H9 (cell line): ENCODE measurements around the gene CACNA2D4. TPM values are rescaled to one million over a fixed set of nuclear protein-coding genes. Genes with fewer than 3 reads are reported as not detected.

Experiments used
- DNase-seq: peaks from one replicate; pipeline ENCODE4 v3.0.0-alpha.2; 2017
- H2AFZ ChIP-seq: one replicate; pipeline ENCODE4 v1.6.1; 2013; ENCODE audit warnings: mild to moderate bottlenecking, low read length, control low read depth, moderate library complexity
- H2AK5ac ChIP-seq: 2 replicates; pipeline ENCODE4 v1.6.1; 2013; ENCODE audit warnings: low read length, control low read depth, mixed read lengths; ENCODE audit not compliant: insufficient read length
- H2BK120ac ChIP-seq: one replicate; pipeline ENCODE4 v1.6.1; 2013; ENCODE audit warnings: low read depth, mild to moderate bottlenecking, low read length, control low read depth, inconsistent platforms; ENCODE audit not compliant: poor library complexity, severe bottlenecking
- H2BK12ac ChIP-seq: 2 replicates; pipeline ENCODE4 v1.6.1; 2013; ENCODE audit warnings: low read length, control low read depth, mixed read lengths, low read depth; ENCODE audit not compliant: insufficient read length
- H2BK15ac ChIP-seq: 2 replicates; pipeline ENCODE4 v1.6.1; 2013; ENCODE audit warnings: low read depth, low read length, control low read depth
- H2BK20ac ChIP-seq: one replicate; pipeline ENCODE4 v1.6.1; 2013; ENCODE audit warnings: low read depth, mild to moderate bottlenecking, low read length, control low read depth, inconsistent platforms; ENCODE audit not compliant: poor library complexity, severe bottlenecking
- H2BK5ac ChIP-seq: 2 replicates; pipeline ENCODE4 v1.6.1; 2013; ENCODE audit warnings: low read length, control low read depth, mixed read lengths; ENCODE audit not compliant: insufficient read length
- H3K14ac ChIP-seq: 2 replicates; pipeline ENCODE4 v1.6.1; 2013; ENCODE audit warnings: low read length, control low read depth; ENCODE audit not compliant: insufficient read depth
- H3K18ac ChIP-seq: 2 replicates; pipeline ENCODE4 v1.6.1; 2013; ENCODE audit warnings: low read depth, mild to moderate bottlenecking, mixed read lengths, low read length, control low read depth; ENCODE audit not compliant: insufficient read length
- H3K23ac ChIP-seq: 2 replicates; pipeline ENCODE4 v1.6.1; 2013; ENCODE audit warnings: low read length, control low read depth, mixed read lengths, low read depth; ENCODE audit not compliant: insufficient read length
- H3K23me2 ChIP-seq: 2 replicates; pipeline ENCODE4 v1.6.1; 2013; ENCODE audit warnings: low read depth, mild to moderate bottlenecking, mixed read lengths, low read length, control low read depth; ENCODE audit not compliant: insufficient read length, poor library complexity, severe bottlenecking
- H3K27ac ChIP-seq: 2 replicates; pipeline ENCODE4 v1.5.1; 2013; ENCODE audit warnings: low read length, control low read depth, mixed read lengths, low read depth; ENCODE audit not compliant: insufficient read length
- H3K27me3 ChIP-seq: 2 replicates; pipeline ENCODE4 v1.6.1; 2013; ENCODE audit warnings: low read length, control low read depth, inconsistent platforms; ENCODE audit not compliant: insufficient read depth
- H3K4ac ChIP-seq: 2 replicates; pipeline ENCODE4 v1.6.1; 2013; ENCODE audit warnings: low read depth, mild to moderate bottlenecking, control low read depth, inconsistent platforms, low read length, moderate library complexity
- H3K4me1 ChIP-seq: 2 replicates; pipeline ENCODE4 v1.6.1; 2013; ENCODE audit warnings: low read length, control low read depth, inconsistent platforms; ENCODE audit not compliant: insufficient read depth
- H3K4me2 ChIP-seq: 2 replicates; pipeline ENCODE4 v1.6.1; 2013; ENCODE audit warnings: low read length, control low read depth, mixed read lengths; ENCODE audit not compliant: insufficient read length, insufficient read depth
- H3K56ac ChIP-seq: 2 replicates; pipeline ENCODE4 v1.6.1; 2013; ENCODE audit warnings: low read depth, mild to moderate bottlenecking, mixed read lengths, low read length, control low read depth; ENCODE audit not compliant: insufficient read length
- H3K79me1 ChIP-seq: 2 replicates; pipeline ENCODE4 v1.6.1; 2013; ENCODE audit warnings: low read depth, mild to moderate bottlenecking, moderate library complexity, low read length, control low read depth, inconsistent platforms; ENCODE audit not compliant: insufficient read depth, poor library complexity, severe bottlenecking
- H3K79me2 ChIP-seq: 2 replicates; pipeline ENCODE4 v1.6.1; 2013; ENCODE audit warnings: low read length, control low read depth, inconsistent platforms; ENCODE audit not compliant: insufficient read depth
- H3K9ac ChIP-seq: 2 replicates; pipeline ENCODE4 v1.6.1; 2013; ENCODE audit warnings: low read length, control low read depth, mixed read lengths; ENCODE audit not compliant: insufficient read length; ENCODE audit errors: extremely low read depth
- H3K9me3 ChIP-seq: one replicate; pipeline ENCODE4 v1.6.1; 2013; ENCODE audit warnings: low read depth, low read length, inconsistent platforms; ENCODE audit not compliant: control insufficient read depth
- H3T11ph ChIP-seq: one replicate; pipeline ENCODE4 v1.6.1; 2013; ENCODE audit warnings: mild to moderate bottlenecking, low read length, control low read depth, inconsistent platforms
- H4K20me1 ChIP-seq: one replicate; pipeline ENCODE4 v1.6.1; 2013; ENCODE audit not compliant: control insufficient read depth, insufficient read length, insufficient read depth
- H4K5ac ChIP-seq: 2 replicates; pipeline ENCODE4 v1.6.1; 2013; ENCODE audit warnings: low read depth, mild to moderate bottlenecking, mixed read lengths, low read length, control low read depth; ENCODE audit not compliant: insufficient read length
- H4K8ac ChIP-seq: replicated peaks from 2 replicates; pipeline ENCODE4 v1.6.1; 2013; ENCODE audit warnings: low read length, control low read depth, mixed read lengths, low read depth; ENCODE audit not compliant: insufficient read length
- H4K91ac ChIP-seq: 2 replicates; pipeline ENCODE4 v1.6.1; 2013; ENCODE audit warnings: low read depth, mild to moderate bottlenecking, moderate library complexity, mixed read lengths, low read length, control low read depth; ENCODE audit not compliant: insufficient read length
- H3K27ac Mint-ChIP-seq, 3 experiments: 2 replicates in 2 of 3; 3 replicates in 1 of 3; pipeline ENCODE4 v1.8.0; 2020 to 2021; ENCODE audit warnings: mixed read lengths in 3 of 3, mild to moderate bottlenecking in 1 of 3, moderate library complexity in 1 of 3
- H3K27me3 Mint-ChIP-seq: 2 replicates; pipeline ENCODE4 v1.8.0; 2021; ENCODE audit warnings: low read depth, mild to moderate bottlenecking, moderate library complexity, mixed read lengths
- H3K36me3 Mint-ChIP-seq, 3 experiments: 2 replicates in 2 of 3; 3 replicates in 1 of 3; pipeline ENCODE4 v1.8.0; 2020 to 2021; ENCODE audit warnings: low read depth in 3 of 3, mixed read lengths in 3 of 3; ENCODE audit not compliant: insufficient read depth in 1 of 3
- H3K4me1 Mint-ChIP-seq, 2 experiments: 2 replicates each; pipeline ENCODE4 v1.8.0; 2020; ENCODE audit warnings: mixed read lengths in 2 of 2
- H3K4me3 Mint-ChIP-seq, 2 experiments: 2 replicates in 1 of 2; 3 replicates in 1 of 2; pipeline ENCODE4 v1.8.0; 2020 to 2021; ENCODE audit warnings: mild to moderate bottlenecking in 2 of 2, mixed read lengths in 2 of 2, moderate library complexity in 1 of 2
- H3K9me3 Mint-ChIP-seq, 2 experiments: 2 replicates in 1 of 2; 3 replicates in 1 of 2; pipeline ENCODE4 v1.8.0; 2020; ENCODE audit warnings: mild to moderate bottlenecking in 2 of 2, mixed read lengths in 2 of 2, moderate library complexity in 1 of 2
- CTCF ChIP-seq: fragments of 200-600 bp; sonication (generic); conservative IDR thresholded peaks from 3 replicates; pipeline ENCODE4 v1.8.0; 2021; ENCODE audit warnings: antibody characterized with exemption, mild to moderate bottlenecking
- WGBS: extraction: QIAGEN DNeasy Blood & Tissue Kit; methylation state at CpG from one replicate; pipeline ENCODE4 v1.1.7; 2013; ENCODE audit warnings: missing lambda C conversion rate, low lambda C conversion rate, mixed read lengths; ENCODE audit not compliant: insufficient read length; ENCODE audit errors: extremely low coverage; 5-methylcytosine and 5-hydroxymethylcytosine counted together
- total RNA-seq: library from RNA; stranded (reverse); gene quantifications from 2 replicates; pipeline ENCODE4 v1.2.1, GENCODE V29; 2021

Gene CACNA2D4
- total RNA-seq, 1 experiment from 2014 or later, result 0.79 TPM

GRCh38 chr12:1800401-1801302, 117.8 kb downstream of the CACNA2D4 start:
- no peaks in the 10 kb centered on the region; a peak in 1 of 5 replicates for H3K9me3 Mint-ChIP-seq
- H3K4me1 Mint-ChIP-seq, result peaks cover 3 to 5% of the 10 kb centered on the region in 2 experiments
- Histone ChIP-seq H3K27ac (no peak overlapping the region), H2BK5ac (no peak overlapping the region), H2BK20ac (no peak overlapping the region), H4K91ac (no peak overlapping the region), H3K4ac (no peak overlapping the region), H3K79me1 (no peaks in the 10 kb centered on the region), H3K9me3 (no peaks in the 10 kb centered on the region), H2AFZ (no peak overlapping the region), H4K8ac (no peak overlapping the region), H3K56ac (no peak overlapping the region), H3K4me2 (no peak overlapping the region), H3K27me3 (0 out of 2 replicates have a peak, but pooled peaks cover 2% of the 10 kb centered on the region), H3K79me2 (no peaks in the 10 kb centered on the region), H2AK5ac (no peak overlapping the region), H3K23ac (no peak overlapping the region), H4K20me1 (no peaks in the 10 kb centered on the region), H2BK120ac (no peak overlapping the region), H4K5ac (no peak overlapping the region), H2BK15ac (no peak overlapping the region), H3T11ph (no peak overlapping the region), H3K14ac (no peak overlapping the region), H3K4me1 (no peaks in the 10 kb centered on the region), H3K9ac (no peak overlapping the region), H3K18ac (no peak overlapping the region), H2BK12ac (no peak overlapping the region), H3K23me2 (peaks cover 4% of the 10 kb centered on the region)
- H3K4me3 Mint-ChIP-seq, result no peak overlapping the region
- peak; percentile 73 for DNase-seq
- peaks cover 6% of the 10 kb centered on the region for H3K27me3 Mint-ChIP-seq
- no CpG with 5 or more reads among the region's 14 CpGs for WGBS
- H3K27ac Mint-ChIP-seq, result no peak overlapping the region
- no peaks in the 10 kb centered on the region for H3K36me3 Mint-ChIP-seq
- TF ChIP-seq CTCF, result peak; percentile 56
